ENCODE measurements around the gene ACAP3. TPM values are rescaled to one million over a fixed set of nuclear protein-coding genes. Genes with fewer than 3 reads are reported as not detected.

The ACAP3 gene
- total RNA-seq, 1 experiment from 2014 or later, result 42.2 TPM

DNA sequence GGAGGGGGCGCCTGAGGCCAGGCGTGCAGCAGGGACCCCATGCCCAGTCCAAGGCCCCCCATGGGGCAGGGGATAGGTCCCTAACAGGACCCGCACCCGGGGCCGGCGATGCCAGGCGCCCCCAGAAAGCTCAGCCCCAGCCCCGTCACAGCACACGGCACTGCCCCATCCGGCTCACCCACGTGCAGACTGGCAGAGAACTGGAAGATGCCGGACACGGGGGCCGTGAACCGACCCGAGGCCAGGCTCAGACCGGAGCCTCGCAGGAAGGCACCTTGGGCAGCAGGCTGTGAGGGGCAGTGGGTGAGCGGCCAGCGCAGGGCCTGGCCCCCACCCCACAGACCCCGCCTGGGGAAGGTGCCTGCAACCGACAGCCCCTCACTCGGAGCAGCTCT, 64.5 kb downstream of the ACAP3 start (continued):
- TF ChIP-seq ZNF425 (CRISPR knock-in tag; conservative IDR thresholded peaks at IDR 0.05), result no peak
- TF ChIP-seq ERG (CRISPR knock-in tag; IDR thresholded peaks at IDR 0.05), result no peak
- TF ChIP-seq, protein P1, sequence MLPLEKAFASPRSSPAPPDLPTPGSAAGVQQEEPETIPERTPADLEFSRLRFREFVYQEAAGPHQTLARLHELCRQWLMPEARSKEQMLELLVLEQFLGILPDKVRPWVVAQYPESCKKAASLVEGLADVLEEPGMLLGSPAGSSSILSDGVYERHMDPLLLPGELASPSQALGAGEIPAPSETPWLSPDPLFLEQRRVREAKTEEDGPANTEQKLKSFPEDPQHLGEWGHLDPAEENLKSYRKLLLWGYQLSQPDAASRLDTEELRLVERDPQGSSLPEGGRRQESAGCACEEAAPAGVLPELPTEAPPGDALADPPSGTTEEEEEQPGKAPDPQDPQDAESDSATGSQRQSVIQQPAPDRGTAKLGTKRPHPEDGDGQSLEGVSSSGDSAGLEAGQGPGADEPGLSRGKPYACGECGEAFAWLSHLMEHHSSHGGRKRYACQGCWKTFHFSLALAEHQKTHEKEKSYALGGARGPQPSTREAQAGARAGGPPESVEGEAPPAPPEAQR (CRISPR knock-in tag; IDR thresholded peaks at IDR 0.05), result no peak
- no peak for TF ChIP-seq GABPB1 (CRISPR knock-in tag; IDR thresholded peaks at IDR 0.05)
- no peak for TF ChIP-seq RELA (CRISPR knock-in tag; IDR thresholded peaks at IDR 0.05; ENCODE audit: borderline replicate concordance)

DNA sequence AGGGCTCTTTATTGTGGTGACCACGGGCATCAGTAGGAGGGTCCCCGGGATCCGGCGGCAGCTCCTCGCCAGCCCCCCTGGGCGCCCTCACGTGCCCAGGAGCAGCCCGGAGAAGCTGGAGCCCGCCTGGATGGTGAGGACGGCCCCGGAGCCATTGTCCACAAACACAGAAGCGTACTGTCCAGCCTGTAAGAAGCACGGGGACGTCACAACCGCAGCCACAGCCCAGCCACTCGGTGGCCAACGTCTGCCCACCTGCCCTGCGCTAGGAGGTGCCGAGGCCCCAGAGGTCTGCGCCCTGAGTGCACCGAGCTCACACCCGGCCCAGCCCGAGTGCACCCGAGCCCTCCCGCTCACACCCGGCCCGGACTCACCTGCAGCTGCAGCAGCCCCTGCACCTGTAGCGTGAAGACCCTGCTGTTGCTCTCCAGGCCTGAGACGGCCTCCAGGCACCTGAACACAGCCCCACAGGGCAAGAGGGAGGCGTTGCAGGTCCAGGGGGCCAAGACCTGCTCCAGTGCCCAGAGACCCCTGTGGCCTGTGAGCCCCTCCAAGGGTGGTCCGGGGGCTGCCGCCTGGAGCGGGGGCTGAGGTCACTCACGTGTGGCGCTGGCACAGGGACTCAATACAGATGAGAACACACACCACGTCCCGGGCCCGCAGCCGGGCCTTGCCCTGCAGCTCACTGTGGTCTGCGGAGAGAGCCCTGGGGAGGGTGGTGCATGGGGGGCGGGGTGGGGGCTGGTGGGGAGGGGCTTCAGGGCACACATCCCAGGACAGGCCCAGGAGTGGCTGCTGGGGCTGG, 65.1 kb downstream of the ACAP3 start:
- ChIA-PET POLR2A (no interaction called here), CTCF (interaction anchor here (1.1 kb wide), 1 partner anchor 62 kb away, joined by 3 read pairs; no protein-coding TSS in a partner anchor)
- H3K4me1 Mint-ChIP-seq, result no peaks in the 10 kb centered on the region
- no peaks in the 10 kb centered on the region for H3K27me3 Mint-ChIP-seq (ENCODE audit: low read depth)
- H3K4me3 Mint-ChIP-seq, result no peak overlapping the region
- no peaks in the 10 kb centered on the region for H3K9me3 Mint-ChIP-seq
- ATAC-seq (no peak), DNase-seq (ENCODE audit: low spot score) (no peak)
- H3K36me3 Mint-ChIP-seq, result no peaks in the 10 kb centered on the region
- no peak overlapping the region for H3K27ac Mint-ChIP-seq
- TF ChIP-seq RORB (CRISPR knock-in tag; IDR thresholded peaks at IDR 0.05), result no peak
- no peak for TF ChIP-seq NR2C2 (CRISPR knock-in tag; IDR thresholded peaks at IDR 0.05)
- no peak for TF ChIP-seq SOX15 (CRISPR knock-in tag; IDR thresholded peaks at IDR 0.05)
- TF ChIP-seq, protein P2, sequence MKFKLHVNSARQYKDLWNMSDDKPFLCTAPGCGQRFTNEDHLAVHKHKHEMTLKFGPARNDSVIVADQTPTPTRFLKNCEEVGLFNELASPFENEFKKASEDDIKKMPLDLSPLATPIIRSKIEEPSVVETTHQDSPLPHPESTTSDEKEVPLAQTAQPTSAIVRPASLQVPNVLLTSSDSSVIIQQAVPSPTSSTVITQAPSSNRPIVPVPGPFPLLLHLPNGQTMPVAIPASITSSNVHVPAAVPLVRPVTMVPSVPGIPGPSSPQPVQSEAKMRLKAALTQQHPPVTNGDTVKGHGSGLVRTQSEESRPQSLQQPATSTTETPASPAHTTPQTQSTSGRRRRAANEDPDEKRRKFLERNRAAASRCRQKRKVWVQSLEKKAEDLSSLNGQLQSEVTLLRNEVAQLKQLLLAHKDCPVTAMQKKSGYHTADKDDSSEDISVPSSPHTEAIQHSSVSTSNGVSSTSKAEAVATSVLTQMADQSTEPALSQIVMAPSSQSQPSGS (CRISPR knock-in tag; IDR thresholded peaks at IDR 0.05; ENCODE audit: borderline replicate concordance, low read depth), result no peak
- no peak for TF ChIP-seq TEAD4 (CRISPR knock-in tag; IDR thresholded peaks at IDR 0.05)
- TF ChIP-seq MYBL2 (CRISPR knock-in tag; IDR thresholded peaks at IDR 0.05), result no peak
- no peak for TF ChIP-seq ZNF121 (CRISPR knock-in tag; IDR thresholded peaks at IDR 0.05)
- TF ChIP-seq, protein P3, sequence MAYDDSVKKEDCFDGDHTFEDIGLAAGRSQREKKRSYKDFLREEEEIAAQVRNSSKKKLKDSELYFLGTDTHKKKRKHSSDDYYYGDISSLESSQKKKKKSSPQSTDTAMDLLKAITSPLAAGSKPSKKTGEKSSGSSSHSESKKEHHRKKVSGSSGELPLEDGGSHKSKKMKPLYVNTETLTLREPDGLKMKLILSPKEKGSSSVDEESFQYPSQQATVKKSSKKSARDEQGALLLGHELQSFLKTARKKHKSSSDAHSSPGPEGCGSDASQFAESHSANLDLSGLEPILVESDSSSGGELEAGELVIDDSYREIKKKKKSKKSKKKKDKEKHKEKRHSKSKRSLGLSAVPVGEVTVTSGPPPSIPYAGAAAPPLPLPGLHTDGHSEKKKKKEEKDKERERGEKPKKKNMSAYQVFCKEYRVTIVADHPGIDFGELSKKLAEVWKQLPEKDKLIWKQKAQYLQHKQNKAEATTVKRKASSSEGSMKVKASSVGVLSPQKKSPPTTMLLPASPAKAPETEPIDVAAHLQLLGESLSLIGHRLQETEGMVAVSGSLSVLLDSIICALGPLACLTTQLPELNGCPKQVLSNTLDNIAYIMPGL (CRISPR knock-in tag; IDR thresholded peaks at IDR 0.05), result no peak
- TF ChIP-seq TP53 (CRISPR knock-in tag; IDR thresholded peaks at IDR 0.05), result no peak
- TF ChIP-seq AFF4 (CRISPR knock-in tag; IDR thresholded peaks at IDR 0.05; ENCODE audit: borderline replicate concordance), result no peak
- TF ChIP-seq ATF1 (CRISPR knock-in tag; IDR thresholded peaks at IDR 0.05), result no peak
- no peak for TF ChIP-seq HMGA2 (CRISPR knock-in tag; IDR thresholded peaks at IDR 0.05)
- no peak for TF ChIP-seq GRHL2 (CRISPR knock-in tag; IDR thresholded peaks at IDR 0.05; ENCODE audit: insufficient replicate concordance, severe bottlenecking)
- no peak for TF ChIP-seq USF2 (CRISPR knock-in tag; IDR thresholded peaks at IDR 0.05)
- no peak for TF ChIP-seq GTF2I (CRISPR knock-in tag; conservative IDR thresholded peaks at IDR 0.05)
- no peak for TF ChIP-seq ESRRA (CRISPR knock-in tag; IDR thresholded peaks at IDR 0.05; ENCODE audit: borderline replicate concordance)

Data from WTC11 (cell line).